ENCODE data around the gene PCBP3. TPM values are rescaled to one million over a fixed set of nuclear protein-coding genes. Genes with fewer than 3 reads are reported as not detected.
A peak's percentile ranks its signal among the peaks of the same experiment; 100 is the strongest.

The PCBP3 gene
- total and polyA plus RNA-seq, 8 donors, result 0.83 to 4.3 (median 1.7) TPM

DNA sequence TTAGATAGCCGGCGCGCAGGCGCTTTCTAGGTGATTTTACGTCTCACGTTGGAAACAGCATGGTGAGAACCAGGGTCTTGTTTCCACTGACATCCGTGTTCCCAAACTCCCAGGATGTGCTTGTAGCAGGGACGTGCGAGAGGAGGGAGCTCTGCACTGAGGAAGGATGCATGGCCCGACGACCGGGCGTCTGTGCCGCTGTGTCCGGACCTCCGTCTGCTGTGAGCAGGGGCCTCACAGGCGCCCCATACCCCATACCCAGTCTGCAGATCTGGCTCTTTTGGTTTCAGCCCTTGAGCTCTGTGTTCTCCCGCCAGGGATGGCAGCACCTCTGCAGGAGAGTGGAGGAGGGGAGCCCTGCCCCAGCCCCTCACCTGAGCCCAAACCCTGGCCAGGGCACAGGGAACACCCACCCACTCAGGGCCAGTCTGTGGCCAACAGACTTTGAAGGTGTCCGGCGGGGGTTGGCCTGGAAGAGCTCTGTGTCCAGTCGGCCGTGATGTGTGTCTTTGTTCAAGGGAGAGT, 270.9 kb downstream of the PCBP3 start:
- FAIRE-seq, result no peak
- intact Hi-C loops (cut with DNase I), result loop anchor here in 1 of 3 donors (10.0 kb wide), 1 partner anchor 60 kb away; no protein-coding TSS in a partner anchor
- 68 to 78% methylated on average over 22 of the region's 22 CpGs for WGBS, 2 donors
- H3K9me3 ChIP-seq, result no peaks in the 10 kb centered on the region
- DNase-seq, result peak in 1 of 6 donors; percentile 28
- no peaks in the 10 kb centered on the region for H3K36me3 ChIP-seq
- H3K27me3 ChIP-seq, result no peaks in the 10 kb centered on the region
- no peak overlapping the region for H3K27ac ChIP-seq
- H3K4me1 ChIP-seq, result no peaks in the 10 kb centered on the region
- no peak for ATAC-seq
- H3K4me3 ChIP-seq, result no peak overlapping the region
- TF ChIP-seq, protein P1, sequence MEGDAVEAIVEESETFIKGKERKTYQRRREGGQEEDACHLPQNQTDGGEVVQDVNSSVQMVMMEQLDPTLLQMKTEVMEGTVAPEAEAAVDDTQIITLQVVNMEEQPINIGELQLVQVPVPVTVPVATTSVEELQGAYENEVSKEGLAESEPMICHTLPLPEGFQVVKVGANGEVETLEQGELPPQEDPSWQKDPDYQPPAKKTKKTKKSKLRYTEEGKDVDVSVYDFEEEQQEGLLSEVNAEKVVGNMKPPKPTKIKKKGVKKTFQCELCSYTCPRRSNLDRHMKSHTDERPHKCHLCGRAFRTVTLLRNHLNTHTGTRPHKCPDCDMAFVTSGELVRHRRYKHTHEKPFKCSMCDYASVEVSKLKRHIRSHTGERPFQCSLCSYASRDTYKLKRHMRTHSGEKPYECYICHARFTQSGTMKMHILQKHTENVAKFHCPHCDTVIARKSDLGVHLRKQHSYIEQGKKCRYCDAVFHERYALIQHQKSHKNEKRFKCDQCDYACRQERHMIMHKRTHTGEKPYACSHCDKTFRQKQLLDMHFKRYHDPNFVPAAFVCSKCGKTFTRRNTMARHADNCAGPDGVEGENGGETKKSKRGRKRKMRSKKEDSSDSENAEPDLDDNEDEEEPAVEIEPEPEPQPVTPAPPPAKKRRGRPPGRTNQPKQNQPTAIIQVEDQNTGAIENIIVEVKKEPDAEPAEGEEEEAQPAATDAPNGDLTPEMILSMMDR (IDR thresholded peaks at IDR 0.05), result no peak

DNA sequence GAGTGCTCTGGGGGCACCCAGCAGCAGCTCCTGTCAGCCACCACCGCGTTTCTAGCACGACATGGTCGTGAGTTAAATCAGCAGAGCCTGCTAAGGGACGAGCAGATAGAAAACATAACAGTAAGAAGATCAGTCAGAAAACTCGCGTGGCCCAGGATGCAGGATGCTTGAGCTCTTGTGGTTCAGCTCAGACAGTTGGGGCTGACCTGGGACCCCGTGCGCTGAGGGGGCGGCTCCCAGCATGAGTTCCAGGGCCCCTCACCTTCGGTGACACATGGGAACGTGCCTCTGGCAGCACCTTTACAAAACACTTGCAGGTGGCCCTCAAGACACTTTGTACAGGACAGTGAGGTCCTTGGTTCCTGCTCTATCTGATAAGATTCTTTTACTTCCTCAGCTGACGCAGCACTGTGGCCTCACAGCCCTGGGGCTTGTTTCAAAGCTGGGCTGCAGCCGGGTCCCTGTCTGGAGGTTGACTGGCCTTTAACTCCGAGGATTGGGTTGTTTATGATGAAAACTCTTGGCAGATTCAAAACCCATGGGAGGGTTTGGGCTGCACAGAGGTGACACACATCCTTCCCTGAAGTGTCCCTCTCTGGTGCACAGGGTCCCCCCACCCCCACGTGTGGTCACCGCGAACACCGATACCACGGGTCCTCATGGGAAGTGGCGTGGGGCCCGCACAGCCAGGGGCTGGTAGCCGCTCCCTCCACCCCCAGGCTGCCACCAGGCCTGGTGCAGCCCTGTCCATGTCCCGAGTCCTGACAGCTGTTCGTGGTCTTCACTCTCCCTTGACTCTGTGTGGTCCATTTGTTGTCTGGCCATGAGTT, 272.7 kb downstream of the PCBP3 start:
- intact Hi-C loops (cut with DNase I), result loop anchor here in 1 of 3 donors (10.0 kb wide), 1 partner anchor 59 kb away; no protein-coding TSS in a partner anchor
- Histone ChIP-seq H3K4me1 (no peaks in the 10 kb centered on the region), H3K36me3 (no peaks in the 10 kb centered on the region), H3K27ac (no peak overlapping the region), H3K4me3 (no peak overlapping the region), H3K9me3 (no peaks in the 10 kb centered on the region), H3K27me3 (no peaks in the 10 kb centered on the region)
- TF ChIP-seq, protein P1 (IDR thresholded peaks at IDR 0.05), result no peak
- ATAC-seq, result no peak
- 67 to 77% methylated on average over 25 of the region's 25 CpGs for WGBS, 2 donors
- no peak for FAIRE-seq
- DNase-seq, result peak in 1 of 6 donors; percentile 38

DNA sequence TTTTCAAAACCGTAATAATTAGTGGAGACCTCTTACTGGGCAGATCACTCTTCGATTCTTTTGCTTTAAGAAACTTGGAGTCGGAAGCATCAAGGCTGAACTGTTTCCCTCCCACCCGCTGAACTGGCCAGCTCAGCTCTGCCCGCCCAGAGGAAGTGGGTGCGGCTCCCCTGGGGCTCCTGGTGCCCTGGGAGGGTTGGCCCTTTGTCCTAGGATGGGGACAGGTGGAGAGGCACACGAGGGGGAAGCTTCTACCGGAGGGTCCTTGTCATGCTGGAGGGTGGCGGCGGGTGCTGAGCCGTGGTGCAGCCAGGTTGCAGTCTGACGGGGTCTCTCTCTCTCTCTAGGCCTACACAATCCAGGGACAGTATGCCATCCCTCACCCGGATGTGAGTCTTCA, 273.7 kb downstream of the PCBP3 start:
- TF ChIP-seq, protein P1 (IDR thresholded peaks at IDR 0.05), result no peak
- no peaks in the 10 kb centered on the region for H3K27me3 ChIP-seq
- no peak for FAIRE-seq
- H3K4me3 ChIP-seq, result no peak overlapping the region
- no peak for ATAC-seq
- H3K36me3 ChIP-seq, result no peaks in the 10 kb centered on the region
- 61 to 76% methylated on average over 13 of the region's 13 CpGs for WGBS, 2 donors
- H3K27ac ChIP-seq, result no peak overlapping the region
- H3K4me1 ChIP-seq, result no peaks in the 10 kb centered on the region
- intact Hi-C loops (cut with DNase I), result loop anchor here in 1 of 3 donors (10.0 kb wide), 1 partner anchor 58 kb away; no protein-coding TSS in a partner anchor
- H3K9me3 ChIP-seq, result no peaks in the 10 kb centered on the region
- peak in 1 of 6 donors; percentile 33 for DNase-seq

DNA sequence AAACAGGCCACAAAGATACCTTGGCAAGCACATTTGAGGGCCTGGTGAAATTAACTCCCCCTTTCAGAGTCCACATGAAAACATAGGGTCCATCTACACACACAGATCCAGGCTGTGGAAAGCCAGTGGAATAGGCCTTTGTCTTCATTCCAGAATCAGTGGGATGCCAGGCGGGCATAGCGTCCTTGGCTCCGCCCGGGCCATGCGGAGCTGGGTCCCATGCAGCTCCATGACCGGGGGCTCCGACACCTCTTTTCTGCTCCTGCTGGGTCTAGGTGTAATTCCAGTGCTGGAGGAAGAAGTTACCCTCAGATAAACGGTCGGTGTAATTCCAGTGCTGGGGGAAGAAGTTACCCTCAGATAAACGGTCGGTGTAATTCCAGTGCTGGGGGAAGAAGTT, 274.5 kb downstream of the PCBP3 start:
- ATAC-seq, result no peak
- TF ChIP-seq, protein P1 (IDR thresholded peaks at IDR 0.05), result no peak
- Histone ChIP-seq H3K36me3 (no peaks in the 10 kb centered on the region), H3K27me3 (no peaks in the 10 kb centered on the region), H3K4me1 (no peaks in the 10 kb centered on the region), H3K4me3 (no peak overlapping the region), H3K9me3 (no peaks in the 10 kb centered on the region), H3K27ac (no peak overlapping the region)
- WGBS, 2 donors, result 78 to 93% methylated on average over 9 to 11 of the region's 11 CpGs
- peak in 1 of 6 donors; percentile 12 for DNase-seq
- FAIRE-seq, result no peak
- intact Hi-C loops (cut with DNase I), result loop anchor here in 1 of 3 donors (10.0 kb wide), 1 partner anchor 57 kb away; no protein-coding TSS in a partner anchor

Data from pancreas (tissue), 10 donors.